DMS 273 (cell line): ENCODE data around the gene DLX1.
"Not testable (repeated sequence)": the region's sequence is repeated elsewhere in the genome, so short reads cannot be mapped to it uniquely, and the experiment has no call there.

Source experiments
- DNase-seq: peaks from one replicate; lab custom pipeline; 2025; ENCODE audit not compliant: unreplicated experiment; lab: John Stamatoyannopoulos, UW

The DLX1 gene

GRCh38 chr2:172085460-172086159, at the start of gene DLX1:
DLX1 (plus strand) TSS chr2:172085507; CDS start chr2:172085678, 171 bp downstream.
- peak; percentile 82 for DNase-seq

GRCh38 chr2:172038121-172038520, 47.2 kb upstream of the DLX1 start:
- no peak for DNase-seq

GRCh38 chr2:172038604-172039003, 46.7 kb upstream of the DLX1 start:
- peak; percentile 21 for DNase-seq

- DNase-seq: no peak
Observed at GRCh38 chr2:172039011-172039704, 46.1 kb upstream of the DLX1 start.

- DNase-seq: no peak
Observed at GRCh38 chr2:172040311-172040710, 45.0 kb upstream of the DLX1 start.

GRCh38 chr2:172046080-172046678, 39.1 kb upstream of the DLX1 start:
- no peak for DNase-seq

GRCh38 chr2:172046866-172047565, 38.3 kb upstream of the DLX1 start:
- no peak for DNase-seq

GRCh38 chr2:172047566-172048507, 37.5 kb upstream of the DLX1 start:
- DNase-seq: no peak

GRCh38 chr2:172048508-172049503, 36.5 kb upstream of the DLX1 start:
- DNase-seq: no peak

GRCh38 chr2:172049567-172050120, 35.7 kb upstream of the DLX1 start:
- no peak for DNase-seq

- no peak for DNase-seq
Observed at GRCh38 chr2:172050479-172051125, 34.7 kb upstream of the DLX1 start.

- DNase-seq: peak; percentile 37
Observed at GRCh38 chr2:172052000-172052983, 33.0 kb upstream of the DLX1 start.

GRCh38 chr2:172053486-172053885, 31.8 kb upstream of the DLX1 start:
- DNase-seq: no peak

GRCh38 chr2:172056293-172056692, 29.0 kb upstream of the DLX1 start:
- no peak for DNase-seq

GRCh38 chr2:172058660-172059059, 26.6 kb upstream of the DLX1 start:
- no peak for DNase-seq

- DNase-seq: not testable (repeated sequence)
Observed at GRCh38 chr2:172060118-172060517, 25.2 kb upstream of the DLX1 start.

GRCh38 chr2:172062402-172063004, 22.8 kb upstream of the DLX1 start:
- DNase-seq: no peak
